PFSK-1 (cell line): ENCODE measurements around the gene GTPBP3.

Experiments
- FOXP2 ChIP-seq: optimal IDR thresholded peaks from 2 replicates; pipeline ENCODE3; 2011; ENCODE audit warnings: borderline replicate concordance, control low read depth, inconsistent platforms; ENCODE audit not compliant: insufficient read depth; ENCODE audit errors: extremely low read length, extremely low read depth
- POLR2AphosphoS5 ChIP-seq: IDR thresholded peaks from 2 replicates; pipeline ENCODE4 v1.6.1; 2012; ENCODE audit warnings: low read depth, mild to moderate bottlenecking, control low read depth, low read length, moderate library complexity
- SIN3A ChIP-seq: IDR thresholded peaks from 2 replicates; pipeline ENCODE4 v1.6.1; 2012; ENCODE audit warnings: mild to moderate bottlenecking, low read length, moderate library complexity, borderline replicate concordance; ENCODE audit not compliant: insufficient read depth
- TAF1 ChIP-seq: IDR thresholded peaks from 2 replicates; pipeline ENCODE4 v1.6.1; 2012; ENCODE audit warnings: low read length, control low read depth, borderline replicate concordance; ENCODE audit not compliant: insufficient read depth
- TF ChIP-seq, protein P1 (sequence below), 2 experiments: IDR thresholded peaks; 2 replicates each; pipeline versions ENCODE4 v1.6.1 to v1.8.0; 2011 to 2012; ENCODE audit warnings: low read depth in 2 of 2, low read length in 2 of 2, control low read depth in 1 of 2, inconsistent platforms in 1 of 2, mild to moderate bottlenecking in 1 of 2, moderate library complexity in 1 of 2; ENCODE audit not compliant: insufficient read depth in 1 of 2

GTPBP3 gene

GRCh38 chr19:17365361-17365760, 28.0 kb downstream of the GTPBP3 start:
- TF ChIP-seq TAF1: no peak
- TF ChIP-seq FOXP2: no peak
- no peak for TF ChIP-seq SIN3A
- TF ChIP-seq, protein P1, sequence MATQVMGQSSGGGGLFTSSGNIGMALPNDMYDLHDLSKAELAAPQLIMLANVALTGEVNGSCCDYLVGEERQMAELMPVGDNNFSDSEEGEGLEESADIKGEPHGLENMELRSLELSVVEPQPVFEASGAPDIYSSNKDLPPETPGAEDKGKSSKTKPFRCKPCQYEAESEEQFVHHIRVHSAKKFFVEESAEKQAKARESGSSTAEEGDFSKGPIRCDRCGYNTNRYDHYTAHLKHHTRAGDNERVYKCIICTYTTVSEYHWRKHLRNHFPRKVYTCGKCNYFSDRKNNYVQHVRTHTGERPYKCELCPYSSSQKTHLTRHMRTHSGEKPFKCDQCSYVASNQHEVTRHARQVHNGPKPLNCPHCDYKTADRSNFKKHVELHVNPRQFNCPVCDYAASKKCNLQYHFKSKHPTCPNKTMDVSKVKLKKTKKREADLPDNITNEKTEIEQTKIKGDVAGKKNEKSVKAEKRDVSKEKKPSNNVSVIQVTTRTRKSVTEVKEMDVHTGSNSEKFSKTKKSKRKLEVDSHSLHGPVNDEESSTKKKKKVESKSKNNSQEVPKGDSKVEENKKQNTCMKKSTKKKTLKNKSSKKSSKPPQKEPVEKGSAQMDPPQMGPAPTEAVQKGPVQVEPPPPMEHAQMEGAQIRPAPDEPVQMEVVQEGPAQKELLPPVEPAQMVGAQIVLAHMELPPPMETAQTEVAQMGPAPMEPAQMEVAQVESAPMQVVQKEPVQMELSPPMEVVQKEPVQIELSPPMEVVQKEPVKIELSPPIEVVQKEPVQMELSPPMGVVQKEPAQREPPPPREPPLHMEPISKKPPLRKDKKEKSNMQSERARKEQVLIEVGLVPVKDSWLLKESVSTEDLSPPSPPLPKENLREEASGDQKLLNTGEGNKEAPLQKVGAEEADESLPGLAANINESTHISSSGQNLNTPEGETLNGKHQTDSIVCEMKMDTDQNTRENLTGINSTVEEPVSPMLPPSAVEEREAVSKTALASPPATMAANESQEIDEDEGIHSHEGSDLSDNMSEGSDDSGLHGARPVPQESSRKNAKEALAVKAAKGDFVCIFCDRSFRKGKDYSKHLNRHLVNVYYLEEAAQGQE (IDR thresholded peaks at IDR 0.05; ENCODE audit: insufficient read depth in 1 of 2, low read depth in 2 of 2, low read length in 2 of 2): no peak
- no peak for TF ChIP-seq POLR2AphosphoS5

DNA sequence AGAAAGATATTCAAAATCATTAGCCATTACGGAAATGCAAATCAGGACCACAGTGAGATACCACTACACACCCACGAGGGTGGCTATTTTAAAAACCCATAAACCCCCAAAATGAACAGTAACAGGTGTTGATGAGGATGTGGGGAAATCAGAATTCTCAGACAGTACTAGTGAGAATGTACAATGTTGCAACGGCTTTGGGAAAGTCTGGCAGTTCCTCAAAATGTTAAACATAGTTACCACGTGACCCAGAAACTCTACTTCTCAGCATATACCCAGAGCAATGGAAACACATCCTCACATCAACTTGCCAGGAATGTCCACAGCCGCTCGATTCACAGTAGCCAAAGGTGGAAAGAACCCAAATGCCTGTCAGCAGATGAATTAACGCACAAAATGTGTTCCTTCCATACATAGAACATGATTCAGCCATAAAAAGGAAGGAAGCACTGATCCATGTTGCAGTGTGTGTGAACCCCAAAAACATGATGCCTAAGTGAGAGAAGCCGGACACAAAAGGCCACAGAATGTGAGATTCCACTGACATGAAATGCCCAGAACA, 32.8 kb downstream of the GTPBP3 start:
- TF ChIP-seq, protein P1 (IDR thresholded peaks at IDR 0.05; ENCODE audit: insufficient read depth in 1 of 2, low read depth in 2 of 2, low read length in 2 of 2): no peak
- TF ChIP-seq TAF1: no peak
- no peak for TF ChIP-seq POLR2AphosphoS5
- no peak for TF ChIP-seq FOXP2
- no peak for TF ChIP-seq SIN3A

DNA sequence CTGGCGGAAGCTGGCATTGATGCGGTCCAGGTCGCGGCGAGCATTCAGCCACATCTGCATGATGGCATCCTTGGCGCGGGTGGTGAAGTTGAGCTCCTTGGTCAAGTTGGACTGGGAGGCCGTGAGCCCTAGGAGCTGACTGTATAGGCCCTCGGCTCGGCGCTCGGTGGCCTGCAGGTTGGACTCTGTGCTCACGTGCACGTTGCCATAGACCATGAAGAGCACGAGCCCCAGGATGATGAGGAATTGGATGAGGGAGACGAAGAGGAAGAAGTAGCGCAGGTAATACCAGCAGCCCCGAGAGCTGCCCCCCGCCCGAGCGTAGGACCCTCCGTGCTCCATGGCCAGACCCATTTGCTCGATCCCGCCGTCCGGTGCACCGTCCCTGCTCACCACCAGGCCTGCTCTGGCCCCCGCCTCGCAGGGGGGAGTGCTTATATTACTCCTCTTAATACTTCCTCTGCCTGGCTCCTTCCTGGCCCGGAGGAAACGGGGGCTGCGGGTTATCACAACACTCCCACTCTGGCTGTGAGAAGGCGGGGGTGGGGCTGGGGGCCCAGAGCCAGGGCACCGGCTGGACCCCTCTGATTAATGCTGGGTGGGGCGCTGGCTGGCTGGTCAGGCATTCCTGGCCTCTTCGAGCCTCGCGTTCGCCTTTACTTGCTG, 39.7 kb downstream of the GTPBP3 start, which contains the start of gene PLVAP:
Gene PLVAP (minus strand): TSS at position 408 of the 666 bp plus-strand sequence. CDS start 54 bp downstream, at position 354.
- TF ChIP-seq TAF1 (no peak), FOXP2 (no peak), SIN3A (no peak), POLR2AphosphoS5 (no peak)
- TF ChIP-seq, protein P1 (IDR thresholded peaks at IDR 0.05; ENCODE audit: insufficient read depth in 1 of 2, low read depth in 2 of 2, low read length in 2 of 2): no peak

DNA sequence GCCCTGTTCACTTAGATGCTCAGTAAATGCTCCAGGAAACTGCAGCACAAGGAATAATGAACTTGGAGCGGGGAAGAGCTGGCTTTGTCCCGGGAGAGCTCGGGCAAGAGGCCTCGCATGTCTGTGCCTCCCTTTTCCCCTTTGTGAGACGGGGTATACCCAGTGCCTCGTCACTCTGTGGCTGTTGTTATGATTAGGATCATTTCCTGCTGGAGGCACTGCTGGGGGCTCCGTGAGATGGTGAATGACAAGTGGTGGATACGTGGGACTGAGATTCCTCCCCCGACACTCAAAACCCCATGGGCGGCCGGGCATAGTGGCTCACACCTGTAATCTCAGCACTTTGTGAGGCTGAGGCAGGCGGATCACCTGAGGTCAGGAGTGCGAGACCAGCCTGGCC, 40.9 kb downstream of the GTPBP3 start:
- TF ChIP-seq FOXP2 (no peak), TAF1 (no peak)

- TF ChIP-seq POLR2AphosphoS5 (no peak), TAF1 (no peak), SIN3A (no peak), FOXP2 (no peak)
- TF ChIP-seq, protein P1 (IDR thresholded peaks at IDR 0.05; ENCODE audit: insufficient read depth in 1 of 2, low read depth in 2 of 2, low read length in 2 of 2): no peak
Observed at GRCh38 chr19:17379221-17379631, 41.9 kb downstream of the GTPBP3 start.
